ENCODE data around the gene ADCY10.

The ADCY10 gene

GRCh38 chr1:167772436-167772835 is 141.5 kb downstream of the ADCY10 start:
- DNase-seq = no peak

- no peak for DNase-seq
Measured at GRCh38 chr1:167770127-167770526, 143.8 kb downstream of the ADCY10 start.

GRCh38 chr1:167767761-167768160 is 146.2 kb downstream of the ADCY10 start:
- DNase-seq = no peak

GRCh38 chr1:167766538-167766937 is 147.4 kb downstream of the ADCY10 start:
- DNase-seq = no peak

GRCh38 chr1:167765496-167765895 is 148.4 kb downstream of the ADCY10 start:
- no peak for DNase-seq

GRCh38 chr1:167764458-167765330 is 149.2 kb downstream of the ADCY10 start:
- DNase-seq = no peak

GRCh38 chr1:167763525-167764220 is 150.3 kb downstream of the ADCY10 start:
- no peak for DNase-seq

- DNase-seq = no peak
Measured at GRCh38 chr1:167762061-167762746, 151.7 kb downstream of the ADCY10 start.

GRCh38 chr1:167761400-167761799 is 152.5 kb downstream of the ADCY10 start:
- DNase-seq = no peak
